K562 (cell line): Measurements from ENCODE around the gene KIF26B. TPM values are rescaled to one million over a fixed set of nuclear protein-coding genes. Genes with fewer than 3 reads are reported as not detected.

ENCODE experiments used
- ELF1 ChIP-seq: fragments of 200-800 bp; sonication (Bioruptor generic); IDR thresholded peaks from 2 replicates; pipeline ENCODE4 v1.6.1; 2016; ENCODE audit warnings: missing genetic modification characterization, missing compliant biosample characterization
- ESRRA ChIP-seq: fragments of 450-650 bp; IDR thresholded peaks from 2 replicates; pipeline ENCODE4 v1.6.1; 2014; ENCODE audit warnings: low read depth, mild to moderate bottlenecking, moderate library complexity, borderline replicate concordance
- GTF2B ChIP-seq: IDR thresholded peaks from 2 replicates; pipeline ENCODE4 v1.6.1; 2011; ENCODE audit not compliant: insufficient read length; ENCODE audit errors: extremely low read depth
- JUND ChIP-seq, 2 experiments: IDR thresholded peaks; 2 replicates in 1 of 2; 3 replicates in 1 of 2; pipeline ENCODE4 v1.6.1; 2011; ENCODE audit warnings: borderline replicate concordance in 2 of 2, low read depth in 2 of 2, low read length in 2 of 2, improper control_type of control experiment in 1 of 2, missing biosample characterization in 1 of 2, missing genetic modification characterization in 1 of 2, missing genetic modification reagents in 1 of 2
- MECOM ChIP-seq: fragments of 250-450 bp; sonication (Bioruptor Pico); IDR thresholded peaks from 2 replicates; pipeline ENCODE4 v1.8.0; 2022; ENCODE audit warnings: inconsistent platforms
- NFYB ChIP-seq: IDR thresholded peaks from 2 replicates; pipeline ENCODE4 v1.6.1; 2011; ENCODE audit warnings: mild to moderate bottlenecking, moderate library complexity; ENCODE audit not compliant: insufficient read length; ENCODE audit errors: extremely low read depth
- POLR3A ChIP-seq: IDR thresholded peaks from 2 replicates; pipeline ENCODE4 v1.6.1; 2011; ENCODE audit warnings: borderline replicate concordance, mild to moderate bottlenecking, moderate library complexity; ENCODE audit not compliant: insufficient read length, insufficient read depth; ENCODE audit errors: extremely low read depth
- PYGO2 ChIP-seq: fragments of 450-650 bp; IDR thresholded peaks from 2 replicates; pipeline ENCODE4 v1.6.1; 2016; ENCODE audit warnings: mild to moderate bottlenecking, missing genetic modification characterization, moderate library complexity, missing compliant biosample characterization
- ZEB2 ChIP-seq: fragments of 450-650 bp; IDR thresholded peaks from 2 replicates; pipeline ENCODE4 v1.6.1; 2016
- polyA plus RNA-seq, 8 experiments: library from polyadenylated mRNA; depleted of rRNA in 4 of 8; stranded (reverse) in 5 of 8; unstranded in 3 of 8; fragments of >200 nt; fragmentation: Nextera tagmentation in 2 of 8; fragmentation: Illumina TruSeq in 1 of 8; extraction: Ambion mirVana in 2 of 8; extraction: Trizol in 1 of 8; gene quantifications; 2 replicates each; pipeline versions ENCODE4 v1.2.1 to v1.2.3, GENCODE V29; 2011 to 2014; ENCODE audit warnings: inconsistent platforms in 1 of 8, missing spikeins in 1 of 8
- total RNA-seq, 7 experiments: library from RNA; depleted of rRNA in 6 of 7; stranded (reverse); fragments of >200 nt in 6 of 7; fragmentation: Illumina TruSeq in 2 of 7; extraction: Trizol in 2 of 7; gene quantifications; 2 replicates each; pipeline versions ENCODE4 v1.2.1 to v1.2.3, GENCODE V29; 2011 to 2021; ENCODE audit warnings: low replicate concordance in 1 of 7

KIF26B gene
- total and polyA plus RNA-seq, 9 of the 15 experiments (the other 6 are each of a cell fraction or from before 2014, with no cell fraction given) = 0.02 to 0.08 (median 0.03) TPM; not detected in 6

GRCh38 chr1:245306628-245307410, 152.0 kb downstream of the KIF26B start (continued):
- TF ChIP-seq ESRRA (no peak), MECOM (CRISPR knock-in tag) (no peak), ELF1 (tag) (no peak), PYGO2 (no peak), NFYB (no peak), GTF2B (no peak), JUND (IDR thresholded peaks at IDR 0.05; ENCODE audit: borderline replicate concordance, low read depth, low read length) (no peak), JUND (tag; IDR thresholded peaks at IDR 0.05; ENCODE audit: borderline replicate concordance, low read depth, low read length) (no peak), ZEB2 (no peak), POLR3A (no peak)
- TF ChIP-seq, all 486 proteins: peak for 0
